GM21447 (cell line): Measurements from ENCODE around the gene ALKAL2.
"Not testable (repeated sequence)": the region's sequence is repeated elsewhere in the genome, so short reads cannot be mapped to it uniquely, and the experiment has no call there.

ENCODE experiments used
- ATAC-seq: cut with Tn5 transposase; IDR thresholded peaks from one replicate; pipeline ENCODE4 v1.9.1; 2021; ENCODE audit not compliant: unreplicated experiment

Gene ALKAL2

GRCh38 chr2:287911-288757 is at the start of gene ALKAL2:
ALKAL2 (minus strand) TSS chr2:288091; CDS start chr2:287835, 256 bp downstream.
- no peak for ATAC-seq

- ATAC-seq: not testable (repeated sequence)
Measured at GRCh38 chr2:336949-337348, 49.1 kb upstream of the ALKAL2 start.

GRCh38 chr2:336360-336759 is 48.5 kb upstream of the ALKAL2 start:
- no peak for ATAC-seq

GRCh38 chr2:332592-332991 is 44.7 kb upstream of the ALKAL2 start:
- no peak for ATAC-seq

GRCh38 chr2:328761-329160 is 40.9 kb upstream of the ALKAL2 start:
- no peak for ATAC-seq

GRCh38 chr2:323035-323434 is 35.1 kb upstream of the ALKAL2 start:
- ATAC-seq: no peak

GRCh38 chr2:322326-322725 is 34.4 kb upstream of the ALKAL2 start:
- ATAC-seq: no peak

GRCh38 chr2:320561-320960 is 32.7 kb upstream of the ALKAL2 start:
- no peak for ATAC-seq

- ATAC-seq: no peak
Measured at GRCh38 chr2:319059-319600, 31.2 kb upstream of the ALKAL2 start.

GRCh38 chr2:317501-318424 is 29.9 kb upstream of the ALKAL2 start:
- no peak for ATAC-seq

- no peak for ATAC-seq
Measured at GRCh38 chr2:316381-316780, 28.5 kb upstream of the ALKAL2 start.

- ATAC-seq: not testable (repeated sequence)
Measured at GRCh38 chr2:315925-316324, 28.0 kb upstream of the ALKAL2 start.

- ATAC-seq: no peak
Measured at GRCh38 chr2:314561-315336, 26.9 kb upstream of the ALKAL2 start.

- no peak for ATAC-seq
Measured at GRCh38 chr2:313991-314390, 26.1 kb upstream of the ALKAL2 start.

- ATAC-seq: no peak
Measured at GRCh38 chr2:310994-311393, 23.1 kb upstream of the ALKAL2 start.

- no peak for ATAC-seq
Measured at GRCh38 chr2:309954-310510, 22.1 kb upstream of the ALKAL2 start.

- no peak for ATAC-seq
Measured at GRCh38 chr2:309148-309953, 21.5 kb upstream of the ALKAL2 start.

- ATAC-seq: no peak
Measured at GRCh38 chr2:305366-305765, 17.5 kb upstream of the ALKAL2 start.

- no peak for ATAC-seq
Measured at GRCh38 chr2:296354-296753, 8.5 kb upstream of the ALKAL2 start.

GRCh38 chr2:295090-295489 is 7.2 kb upstream of the ALKAL2 start:
- no peak for ATAC-seq
